HepG2 (cell line): ENCODE results near the gene B9D2. TPM values are rescaled to one million over a fixed set of nuclear protein-coding genes. Genes with fewer than 3 reads are reported as not detected.

Experiments used
- AKAP8 ChIP-seq: sonication (generic); formaldehyde crosslinking; IDR thresholded peaks from 2 replicates; pipeline ENCODE4 v1.5.1; 2020; ENCODE audit warnings: mild to moderate bottlenecking, missing genetic modification reagents
- GATA4 ChIP-seq: sonication (generic); IDR thresholded peaks from 2 replicates; pipeline ENCODE4 v1.6.1; 2016; ENCODE audit warnings: antibody characterized with exemption, low read depth, borderline replicate concordance
- HCFC1 ChIP-seq: fragments of 150-350 bp; IDR thresholded peaks from 2 replicates; pipeline ENCODE4 v1.6.1; 2014; ENCODE audit warnings: low read depth, low read length
- HNRNPUL1 ChIP-seq: fragments of 200-400 bp; formaldehyde crosslinking; IDR thresholded peaks from 2 replicates; pipeline ENCODE4 v1.6.1; 2017; ENCODE audit warnings: low read depth, mild to moderate bottlenecking, low read length, moderate library complexity
- KLF15 ChIP-seq: sonication (generic); formaldehyde crosslinking; IDR thresholded peaks from 2 replicates; pipeline ENCODE4 v1.8.1; 2023; ENCODE audit warnings: borderline replicate concordance, mild to moderate bottlenecking, inconsistent platforms, missing genetic modification reagents, mixed read lengths
- KLF16 ChIP-seq, 2 experiments: sonication (generic) in 1 of 2; formaldehyde crosslinking in 1 of 2; IDR thresholded peaks; 2 replicates each; pipeline versions ENCODE4 v1.6.1 to v1.8.0; 2016 to 2023; ENCODE audit warnings: missing genetic modification reagents in 2 of 2, missing compliant biosample characterization in 1 of 2
- KLF6 ChIP-seq: IDR thresholded peaks from 2 replicates; pipeline ENCODE4 v1.8.0; 2016; ENCODE audit warnings: missing biosample characterization, missing genetic modification reagents
- MED8 ChIP-seq: sonication (generic); formaldehyde crosslinking; IDR thresholded peaks from 2 replicates; pipeline ENCODE4 v1.8.1; 2023; ENCODE audit warnings: mild to moderate bottlenecking, missing genetic modification reagents; ENCODE audit not compliant: insufficient replicate concordance
- NFE2L2 ChIP-seq: fragments of 150-350 bp; IDR thresholded peaks from 2 replicates; pipeline ENCODE4 v1.6.1; 2014; ENCODE audit warnings: low read length
- POGZ ChIP-seq: sonication (generic); formaldehyde crosslinking; IDR thresholded peaks from 2 replicates; pipeline ENCODE4 v1.4.0; 2020; ENCODE audit warnings: mild to moderate bottlenecking, missing genetic modification reagents
- POLR2AphosphoS2 ChIP-seq: IDR thresholded peaks from 2 replicates; pipeline ENCODE4 v1.6.1; 2011; ENCODE audit warnings: low read depth, low read length, improper control_type of control experiment
- POLR2G ChIP-seq: fragments of 200-400 bp; formaldehyde crosslinking; IDR thresholded peaks from 2 replicates; pipeline ENCODE4 v1.6.1; 2018; ENCODE audit warnings: mild to moderate bottlenecking, low read depth, low read length, moderate library complexity
- SP1 ChIP-seq, 2 experiments: fragments of 450-650 bp in 1 of 2; sonication (generic) in 1 of 2; formaldehyde crosslinking in 1 of 2; IDR thresholded peaks; 2 replicates each; pipeline versions ENCODE4 v1.4.0 to v1.6.1; 2016 to 2020; ENCODE audit warnings: missing genetic modification reagents in 1 of 2
- SPEN ChIP-seq: sonication (generic); formaldehyde crosslinking; IDR thresholded peaks from 2 replicates; pipeline ENCODE4 v1.5.1; 2020; ENCODE audit warnings: low read depth, mild to moderate bottlenecking, missing genetic modification reagents
- U2AF2 ChIP-seq: fragments of 200-400 bp; formaldehyde crosslinking; IDR thresholded peaks from 2 replicates; pipeline ENCODE4 v1.6.1; 2017; ENCODE audit warnings: low read depth, mild to moderate bottlenecking, low read length
- ZBTB42 ChIP-seq: sonication (generic); formaldehyde crosslinking; IDR thresholded peaks from 2 replicates; pipeline ENCODE4 v1.5.0; 2020; ENCODE audit warnings: mild to moderate bottlenecking, missing genetic modification reagents
- ZNF101 ChIP-seq: sonication (generic); formaldehyde crosslinking; IDR thresholded peaks from 2 replicates; pipeline ENCODE4 v1.4.0; 2020; ENCODE audit warnings: mild to moderate bottlenecking, low read depth, missing genetic modification reagents, borderline replicate concordance
- ZNF660 ChIP-seq: sonication (generic); formaldehyde crosslinking; IDR thresholded peaks from 2 replicates; pipeline ENCODE4 v1.5.1; 2020; ENCODE audit warnings: mild to moderate bottlenecking, low read depth, missing genetic modification reagents, borderline replicate concordance
- ZNF816 ChIP-seq: sonication (generic); formaldehyde crosslinking; IDR thresholded peaks from 2 replicates; pipeline ENCODE4 v1.8.0; 2022; ENCODE audit warnings: missing genetic modification reagents, mild to moderate bottlenecking, borderline replicate concordance
- ZSCAN30 ChIP-seq: sonication (generic); formaldehyde crosslinking; IDR thresholded peaks from 2 replicates; pipeline ENCODE4 v1.5.0; 2020; ENCODE audit warnings: mild to moderate bottlenecking, missing genetic modification reagents
- polyA plus RNA-seq, 8 experiments: library from polyadenylated mRNA; depleted of rRNA in 3 of 8; stranded (reverse) in 7 of 8; unstranded in 1 of 8; fragments of >200 nt; fragmentation: Illumina TruSeq in 4 of 8; extraction: Trizol in 4 of 8; gene quantifications; 2 replicates each; pipeline versions ENCODE4 v1.2.1 to v1.2.3, GENCODE V29; 2011 to 2016; ENCODE audit warnings: low read depth in 4 of 8, missing spikeins in 1 of 8, mixed read lengths in 1 of 8; ENCODE audit not compliant: insufficient read depth in 1 of 8
- total RNA-seq, 5 experiments: library from RNA; depleted of rRNA; stranded (reverse); fragments of >200 nt; fragmentation: Illumina TruSeq; extraction: Trizol; gene quantifications; 2 replicates each; pipeline ENCODE4 v1.2.3, GENCODE V29; 2016; ENCODE audit warnings: low read depth in 1 of 5
- TF ChIP-seq, protein P1 (sequence below): fragments of 450-650 bp; IDR thresholded peaks from 2 replicates; pipeline ENCODE4 v1.6.1; 2017; ENCODE audit warnings: mild to moderate bottlenecking
- TF ChIP-seq, protein P2 (sequence below): sonication (generic); formaldehyde crosslinking; IDR thresholded peaks from 2 replicates; pipeline ENCODE4 v1.5.0; 2020; ENCODE audit warnings: missing genetic modification reagents
- TF ChIP-seq, protein P3 (sequence below): conservative IDR thresholded peaks from 2 replicates; pipeline ENCODE4 v1.6.1; 2018; ENCODE audit warnings: missing genetic modification reagents
- TF ChIP-seq, protein P4 (sequence below): sonication (generic); formaldehyde crosslinking; IDR thresholded peaks from 2 replicates; pipeline ENCODE4 v1.4.0; 2020; ENCODE audit warnings: mild to moderate bottlenecking, missing genetic modification reagents

Gene B9D2
- total and polyA plus RNA-seq, 2 of the 13 experiments (the other 11 are each of a cell fraction or from before 2014, with no cell fraction given), result 3.1 to 4.4 TPM

DNA sequence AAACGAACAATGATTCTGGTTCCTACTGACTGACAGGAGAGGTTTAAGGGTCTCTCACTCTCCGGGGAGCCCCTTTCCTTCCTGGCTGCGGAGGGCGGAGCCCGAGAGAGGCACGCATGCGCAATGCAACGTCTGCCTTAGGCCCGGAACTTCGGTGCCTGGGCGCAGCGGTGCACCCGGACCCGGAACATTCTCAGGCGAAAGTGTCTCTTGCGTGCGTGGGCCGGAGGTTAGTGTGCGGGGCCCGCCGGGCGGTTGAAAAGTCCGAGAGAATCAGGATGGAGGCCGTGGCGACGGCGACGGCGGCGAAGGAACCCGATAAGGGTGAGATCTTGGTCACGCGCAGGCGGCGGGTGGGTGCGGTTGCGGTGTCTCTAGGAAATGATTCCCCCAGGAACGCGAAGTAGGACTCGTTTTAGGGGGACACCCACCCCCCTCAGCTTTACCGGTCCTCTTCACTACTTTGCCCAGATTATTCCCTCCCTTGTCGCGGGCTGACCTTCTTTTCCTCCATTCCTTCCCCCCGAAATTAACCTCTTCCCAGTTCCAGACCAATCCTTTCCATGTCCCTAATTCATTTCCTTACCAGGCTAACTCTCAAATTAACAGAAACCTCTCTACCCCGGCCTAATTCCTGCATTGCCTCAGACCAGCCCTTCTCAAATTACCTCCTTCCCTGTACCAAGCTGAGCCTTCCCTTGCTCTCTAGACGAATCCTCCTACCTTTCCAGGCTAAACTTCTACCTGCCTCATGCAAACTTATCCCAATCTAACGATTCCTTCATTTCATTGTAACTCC lies 53.7 kb downstream of the B9D2 start, which contains the start of gene CCDC97 (continued):
- TF ChIP-seq POLR2AphosphoS2 (no peak), KLF15 (no peak; the same call in 1 of the 2 replicates), ZNF101 (CRISPR knock-in tag) (no peak), U2AF2 (no peak), GATA4 (peak; percentile 14; the same call in 1 of the 2 replicates), SP1 (IDR thresholded peaks at IDR 0.05) (no peak), SP1 (CRISPR knock-in tag; IDR thresholded peaks at IDR 0.05) (peak; percentile 69), KLF6 (CRISPR knock-in tag) (peak; percentile 75; the same call in 1 of the 2 replicates), ZSCAN30 (no peak), HNRNPUL1 (peak; percentile 32; the same call in 1 of the 2 replicates), AKAP8 (CRISPR knock-in tag) (0 out of 2 replicates have a peak, but pooled peaks have one; percentile 27), ZBTB42 (CRISPR knock-in tag) (no peak), POLR2G (peak; percentile 93), ZNF660 (CRISPR knock-in tag) (no peak), ZNF816 (CRISPR knock-in tag) (no peak), NFE2L2 (no peak), SPEN (CRISPR knock-in tag) (peak; percentile 78), KLF16 (CRISPR knock-in tag; IDR thresholded peaks at IDR 0.05) (peak in 1 of 2 experiments; percentile 91; a peak in 2 of 4 replicates), POGZ (CRISPR knock-in tag) (peak; percentile 76), MED8 (CRISPR knock-in tag) (no peak), HCFC1 (peak; percentile 43; the same call in 1 of the 2 replicates)
- TF ChIP-seq, protein P1, sequence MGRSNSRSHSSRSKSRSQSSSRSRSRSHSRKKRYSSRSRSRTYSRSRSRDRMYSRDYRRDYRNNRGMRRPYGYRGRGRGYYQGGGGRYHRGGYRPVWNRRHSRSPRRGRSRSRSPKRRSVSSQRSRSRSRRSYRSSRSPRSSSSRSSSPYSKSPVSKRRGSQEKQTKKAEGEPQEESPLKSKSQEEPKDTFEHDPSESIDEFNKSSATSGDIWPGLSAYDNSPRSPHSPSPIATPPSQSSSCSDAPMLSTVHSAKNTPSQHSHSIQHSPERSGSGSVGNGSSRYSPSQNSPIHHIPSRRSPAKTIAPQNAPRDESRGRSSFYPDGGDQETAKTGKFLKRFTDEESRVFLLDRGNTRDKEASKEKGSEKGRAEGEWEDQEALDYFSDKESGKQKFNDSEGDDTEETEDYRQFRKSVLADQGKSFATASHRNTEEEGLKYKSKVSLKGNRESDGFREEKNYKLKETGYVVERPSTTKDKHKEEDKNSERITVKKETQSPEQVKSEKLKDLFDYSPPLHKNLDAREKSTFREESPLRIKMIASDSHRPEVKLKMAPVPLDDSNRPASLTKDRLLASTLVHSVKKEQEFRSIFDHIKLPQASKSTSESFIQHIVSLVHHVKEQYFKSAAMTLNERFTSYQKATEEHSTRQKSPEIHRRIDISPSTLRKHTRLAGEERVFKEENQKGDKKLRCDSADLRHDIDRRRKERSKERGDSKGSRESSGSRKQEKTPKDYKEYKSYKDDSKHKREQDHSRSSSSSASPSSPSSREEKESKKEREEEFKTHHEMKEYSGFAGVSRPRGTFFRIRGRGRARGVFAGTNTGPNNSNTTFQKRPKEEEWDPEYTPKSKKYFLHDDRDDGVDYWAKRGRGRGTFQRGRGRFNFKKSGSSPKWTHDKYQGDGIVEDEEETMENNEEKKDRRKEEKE, result no peak
- TF ChIP-seq, protein P2, sequence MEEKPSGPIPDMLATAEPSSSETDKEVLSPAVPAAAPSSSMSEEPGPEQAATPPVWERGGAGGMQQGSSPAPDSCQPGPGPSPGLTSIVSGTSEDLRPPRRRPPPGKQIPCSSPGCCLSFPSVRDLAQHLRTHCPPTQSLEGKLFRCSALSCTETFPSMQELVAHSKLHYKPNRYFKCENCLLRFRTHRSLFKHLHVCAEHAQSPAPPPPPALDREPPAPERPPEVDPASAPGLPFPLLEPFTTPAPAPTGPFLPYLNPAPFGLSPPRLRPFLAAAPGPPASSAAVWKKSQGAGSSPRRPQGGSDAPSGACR (CRISPR knock-in tag), result peak; percentile 77
- TF ChIP-seq, protein P3, sequence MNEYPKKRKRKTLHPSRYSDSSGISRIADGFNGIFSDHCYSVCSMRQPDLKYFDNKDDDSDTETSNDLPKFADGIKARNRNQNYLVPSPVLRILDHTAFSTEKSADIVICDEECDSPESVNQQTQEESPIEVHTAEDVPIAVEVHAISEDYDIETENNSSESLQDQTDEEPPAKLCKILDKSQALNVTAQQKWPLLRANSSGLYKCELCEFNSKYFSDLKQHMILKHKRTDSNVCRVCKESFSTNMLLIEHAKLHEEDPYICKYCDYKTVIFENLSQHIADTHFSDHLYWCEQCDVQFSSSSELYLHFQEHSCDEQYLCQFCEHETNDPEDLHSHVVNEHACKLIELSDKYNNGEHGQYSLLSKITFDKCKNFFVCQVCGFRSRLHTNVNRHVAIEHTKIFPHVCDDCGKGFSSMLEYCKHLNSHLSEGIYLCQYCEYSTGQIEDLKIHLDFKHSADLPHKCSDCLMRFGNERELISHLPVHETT (CRISPR knock-in tag), result 0 out of 2 replicates have a peak, but pooled peaks have one; percentile 36
- TF ChIP-seq, protein P4, sequence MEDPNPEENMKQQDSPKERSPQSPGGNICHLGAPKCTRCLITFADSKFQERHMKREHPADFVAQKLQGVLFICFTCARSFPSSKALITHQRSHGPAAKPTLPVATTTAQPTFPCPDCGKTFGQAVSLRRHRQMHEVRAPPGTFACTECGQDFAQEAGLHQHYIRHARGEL (CRISPR knock-in tag), result no peak
